GM19099 (cell line): ENCODE results near the gene C18orf63.

Experiments used
- POLR2A ChIP-seq: IDR thresholded peaks from 3 replicates; pipeline ENCODE4 v1.6.1; 2011; ENCODE audit warnings: low read depth; ENCODE audit not compliant: insufficient read length; ENCODE audit errors: extremely low read depth

C18orf63 gene

GRCh38 chr18:74299746-74300145 lies 15.9 kb upstream of the C18orf63 start:
- TF ChIP-seq POLR2A, result no peak

GRCh38 chr18:74303306-74303705 lies 12.3 kb upstream of the C18orf63 start:
- no peak for TF ChIP-seq POLR2A

- no peak for TF ChIP-seq POLR2A
Measured at GRCh38 chr18:74303936-74304335, 11.7 kb upstream of the C18orf63 start.

- TF ChIP-seq POLR2A, result no peak
Measured at GRCh38 chr18:74310411-74310810, 5.2 kb upstream of the C18orf63 start.

GRCh38 chr18:74311000-74311399 lies 4.6 kb upstream of the C18orf63 start:
- TF ChIP-seq POLR2A, result no peak

DNA sequence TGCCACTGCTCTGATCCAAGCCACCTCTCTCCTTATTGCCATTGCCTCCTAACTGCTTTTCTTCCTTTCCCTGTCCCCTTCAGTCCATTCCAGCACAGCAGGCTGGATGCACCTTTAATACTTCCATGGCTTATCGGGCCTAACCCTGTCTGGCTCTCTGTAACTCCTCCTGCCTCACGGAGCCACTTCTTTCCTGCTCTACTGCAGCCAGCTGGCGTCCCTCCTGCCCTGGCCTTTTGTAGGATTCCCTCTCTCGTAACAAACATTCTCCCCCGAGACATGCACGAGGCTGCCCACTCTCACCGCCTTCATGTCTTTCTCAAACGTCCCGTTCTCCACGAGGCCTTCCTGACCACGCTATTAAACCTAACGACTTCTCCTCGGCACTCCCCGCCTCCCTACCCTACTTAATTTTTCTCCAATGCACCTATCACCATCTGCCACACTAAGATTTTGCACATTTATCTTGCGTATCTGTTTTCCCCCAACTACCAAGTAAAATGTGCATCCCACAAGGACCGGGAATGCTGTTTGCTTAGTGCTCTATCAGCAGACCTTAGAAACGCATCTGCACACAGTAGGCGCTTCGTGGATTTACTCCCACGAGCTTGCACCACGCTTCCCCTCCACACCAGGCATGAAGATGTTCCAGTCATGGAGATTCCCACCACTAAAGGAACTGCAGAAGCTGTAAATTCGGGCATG lies 728 bp upstream of the C18orf63 start:
- no peak for TF ChIP-seq POLR2A

DNA sequence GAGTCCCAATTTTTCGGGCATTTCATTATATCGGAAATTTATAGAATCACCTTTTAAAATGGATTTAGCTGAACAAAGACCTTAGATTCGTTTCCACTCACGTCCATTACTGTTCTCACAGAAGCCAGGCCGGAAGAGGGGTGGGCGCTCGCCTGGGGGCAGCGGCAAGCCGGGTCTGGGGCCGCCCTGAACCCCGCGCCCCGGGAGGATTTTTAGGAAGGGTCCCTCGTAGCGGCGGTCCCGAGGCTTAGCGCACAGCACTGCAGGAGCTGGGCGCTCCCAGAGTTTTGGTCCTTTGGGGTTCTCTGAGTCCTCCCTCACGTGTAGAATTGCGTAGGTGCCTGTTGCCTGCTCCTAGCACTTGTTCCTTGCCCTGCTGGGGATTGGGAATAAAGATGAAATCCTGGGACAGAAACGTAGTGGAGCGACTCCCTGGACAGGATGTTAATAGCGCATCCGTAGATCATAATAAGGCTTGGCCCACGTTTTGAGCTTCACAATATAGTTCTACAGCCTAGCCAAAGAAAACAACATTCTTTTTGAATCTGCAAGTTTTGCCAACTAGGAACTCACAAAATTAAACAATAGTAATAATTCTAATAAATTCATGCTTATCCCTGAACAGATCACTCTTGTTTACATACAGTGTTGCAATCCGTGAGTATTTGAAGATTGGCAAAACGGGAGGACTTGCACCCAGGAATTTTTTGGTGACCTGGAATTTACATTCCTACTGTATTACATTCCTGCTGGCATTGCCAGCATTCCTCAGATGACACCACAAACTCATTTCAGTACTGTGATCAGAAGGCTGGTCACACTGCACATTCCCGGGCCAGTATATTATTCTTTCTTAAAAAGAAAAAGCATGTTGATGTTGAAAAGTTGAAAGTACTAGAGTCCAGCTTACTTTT lies 875 bp downstream of the C18orf63 start:
- no peak for TF ChIP-seq POLR2A

- TF ChIP-seq POLR2A, result no peak
Measured at GRCh38 chr18:74326231-74326630, 10.6 kb downstream of the C18orf63 start.

DNA sequence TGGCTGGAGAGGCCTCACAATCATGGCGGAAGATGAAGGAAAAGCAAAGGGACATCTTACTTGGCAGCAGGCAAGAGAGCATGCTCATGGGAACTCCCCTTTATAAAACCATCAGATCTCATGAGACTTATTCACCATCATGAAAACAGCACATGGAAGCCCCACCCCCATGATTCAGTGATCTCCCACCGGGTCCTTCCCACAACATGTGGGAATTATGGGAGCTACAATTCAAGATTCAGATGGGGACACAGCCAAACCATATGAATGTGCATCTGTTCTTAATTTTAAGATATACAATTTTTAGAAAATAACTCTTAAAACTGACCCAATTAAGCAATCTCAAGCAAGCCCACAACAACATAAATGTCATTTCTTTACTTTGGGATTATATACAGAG lies 12.6 kb downstream of the C18orf63 start:
- TF ChIP-seq POLR2A, result no peak

- no peak for TF ChIP-seq POLR2A
Measured at GRCh38 chr18:74329688-74330205, 14.1 kb downstream of the C18orf63 start.

- no peak for TF ChIP-seq POLR2A
Measured at GRCh38 chr18:74331404-74331803, 15.8 kb downstream of the C18orf63 start.

DNA sequence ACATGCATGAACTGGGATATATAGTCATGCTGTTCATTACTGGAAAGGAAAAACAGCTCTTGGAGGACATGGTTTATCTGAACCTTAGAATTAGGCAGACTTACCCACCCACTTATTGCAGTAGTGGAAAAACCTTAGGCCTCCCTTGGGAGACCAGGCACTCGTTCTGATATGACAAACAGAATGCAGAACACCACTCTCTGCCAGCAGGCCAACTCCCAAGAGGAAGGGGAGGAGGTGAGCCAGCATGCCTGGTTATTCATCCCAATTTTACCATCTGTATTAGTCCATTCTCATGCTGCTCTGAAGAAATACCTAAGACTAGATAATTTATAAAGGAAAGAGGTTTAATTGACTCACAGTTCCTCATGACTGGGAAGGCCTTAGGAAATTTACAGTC lies 17.5 kb downstream of the C18orf63 start:
- TF ChIP-seq POLR2A, result no peak

- no peak for TF ChIP-seq POLR2A
Measured at GRCh38 chr18:74334242-74334893, 18.7 kb downstream of the C18orf63 start.

DNA sequence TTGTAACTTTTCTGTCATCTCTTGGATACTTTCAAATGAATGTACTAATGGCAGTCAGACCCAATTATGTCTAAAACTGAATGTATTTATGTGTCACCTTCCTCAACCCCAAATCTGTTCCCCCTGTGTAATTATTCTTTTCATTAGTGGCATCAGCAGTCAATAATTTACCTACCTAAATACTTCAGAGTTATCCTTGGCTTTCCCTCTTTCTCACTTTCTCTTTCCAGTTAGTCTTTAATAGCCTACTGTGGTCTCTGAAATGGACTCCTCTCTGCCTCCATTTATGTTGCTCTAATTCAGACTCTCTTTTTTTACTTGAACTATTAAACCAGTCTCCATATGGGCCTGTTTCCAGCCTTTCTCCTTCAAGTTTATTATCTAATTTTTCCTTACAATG lies 21.0 kb downstream of the C18orf63 start:
- no peak for TF ChIP-seq POLR2A

GRCh38 chr18:74337155-74337911 lies 21.7 kb downstream of the C18orf63 start:
- no peak for TF ChIP-seq POLR2A
